Stimulated activated CD8-positive, alpha-beta memory T cell treated with anti-CD3 and anti-CD28 coated beads, Interleukin-2, amount 100 ng/mL, for 48 hours (primary cell): ENCODE data around the gene GSTM5.
A peak's percentile ranks its signal among the peaks of the same experiment; 100 is the strongest.
"Not testable (repeated sequence)": the region's sequence is repeated elsewhere in the genome, so short reads cannot be mapped to it uniquely, and the experiment has no call there.

Source experiments
- DNase-seq, 2 donors: peaks; one replicate each; pipeline ENCODE4 v3.0.0-alpha.2; 2020; ENCODE audit warnings: low read depth in 2 of 2

Gene GSTM5

DNA sequence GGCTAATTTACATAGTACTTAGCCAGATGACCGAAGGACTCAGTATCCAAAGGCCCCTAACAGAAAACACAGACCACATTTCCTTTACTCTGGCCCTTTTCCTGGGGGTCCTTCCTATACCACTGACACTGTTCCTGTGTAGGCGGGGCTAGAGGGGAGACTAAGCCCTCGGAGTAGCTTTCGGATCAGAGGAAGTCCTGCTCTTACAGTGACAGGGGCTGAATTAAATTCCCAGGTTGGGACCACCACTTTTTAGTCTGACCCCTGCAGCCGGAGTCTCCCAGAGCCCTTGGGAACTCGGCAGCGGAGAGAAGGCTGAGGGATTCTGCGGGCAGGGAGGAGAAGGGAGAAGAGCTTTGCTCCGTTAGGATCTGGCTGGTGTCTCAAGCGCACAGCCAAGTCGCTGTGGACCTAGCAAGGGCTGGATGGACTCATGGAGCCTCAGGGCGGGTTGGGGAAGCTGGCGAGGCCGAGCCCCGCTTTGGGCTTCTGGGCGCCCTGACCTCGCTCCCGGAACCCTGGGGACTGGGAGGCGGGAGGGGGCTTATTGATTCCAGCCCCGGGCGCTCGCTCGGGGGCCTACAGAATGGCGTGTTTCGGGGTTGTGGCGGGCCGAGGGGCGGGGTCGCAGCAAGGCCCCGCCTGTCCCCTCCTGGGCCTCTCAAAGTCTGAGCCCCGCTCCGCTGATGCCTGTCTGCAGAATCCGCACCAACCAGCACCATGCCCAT lies at the start of gene GSTM5:
TSS of gene GSTM5 (plus strand) at position 659 of the 728 bp plus-strand sequence. CDS start at position 721, 62 bp downstream.
- DNase-seq = not testable (repeated sequence)

DNA sequence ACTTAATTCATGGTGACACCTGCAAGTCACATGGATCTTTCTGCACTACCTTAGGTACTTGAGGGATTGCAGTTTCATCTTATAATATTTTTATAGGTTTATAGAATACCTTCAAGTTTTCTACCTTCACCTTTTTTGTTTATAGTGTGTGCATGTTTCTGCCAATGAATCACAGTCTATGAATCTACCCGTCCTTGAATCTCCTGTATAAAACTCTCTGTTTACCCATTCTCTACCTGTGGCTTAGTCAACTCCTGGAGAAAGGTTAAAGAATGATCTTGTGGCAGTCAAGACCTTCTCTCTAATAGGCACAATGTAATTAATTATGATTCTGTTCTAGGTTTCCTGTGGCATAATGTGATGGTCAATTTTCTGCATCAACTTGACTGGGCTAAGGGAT lies 47.4 kb upstream of the GSTM5 start:
- DNase-seq = no peak

DNA sequence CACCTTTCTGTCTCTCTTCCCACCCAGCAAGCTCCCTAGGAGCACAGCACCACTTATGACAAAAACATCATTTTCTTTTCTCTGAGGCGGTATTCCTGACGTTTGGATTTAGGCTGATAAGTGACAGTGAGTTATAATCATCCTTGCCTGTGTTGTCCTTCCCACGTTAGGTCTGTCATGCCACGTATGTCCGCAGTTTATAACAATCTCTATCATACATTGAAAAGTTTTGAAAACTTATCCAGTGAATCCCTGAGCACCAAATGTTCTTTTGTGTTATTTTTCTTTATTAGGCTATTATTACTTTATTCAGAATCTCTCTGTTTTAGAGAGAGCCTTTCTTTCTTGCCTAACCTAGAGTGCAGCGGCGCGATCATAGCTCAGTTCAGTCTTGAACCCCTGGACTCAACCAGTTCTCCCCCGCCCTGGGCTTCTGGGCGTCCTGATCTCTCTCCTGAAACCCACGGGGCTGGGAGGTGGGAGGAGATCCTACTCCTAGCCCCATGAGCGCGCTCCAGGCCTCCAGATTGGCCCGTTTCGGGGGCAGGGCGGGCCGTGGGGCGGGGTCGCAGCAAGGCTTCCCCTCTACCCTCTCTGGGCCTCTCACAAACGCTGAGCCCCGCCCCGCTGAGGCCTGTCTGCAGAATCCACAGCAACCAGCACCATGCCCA lies 44.5 kb upstream of the GSTM5 start, which contains the start of gene GSTM2:
TSS of gene GSTM2 (plus strand) at position 606 of the 671 bp plus-strand sequence. CDS start at position 665, 59 bp downstream.
- peak; percentile 74 to 76 for DNase-seq

DNA sequence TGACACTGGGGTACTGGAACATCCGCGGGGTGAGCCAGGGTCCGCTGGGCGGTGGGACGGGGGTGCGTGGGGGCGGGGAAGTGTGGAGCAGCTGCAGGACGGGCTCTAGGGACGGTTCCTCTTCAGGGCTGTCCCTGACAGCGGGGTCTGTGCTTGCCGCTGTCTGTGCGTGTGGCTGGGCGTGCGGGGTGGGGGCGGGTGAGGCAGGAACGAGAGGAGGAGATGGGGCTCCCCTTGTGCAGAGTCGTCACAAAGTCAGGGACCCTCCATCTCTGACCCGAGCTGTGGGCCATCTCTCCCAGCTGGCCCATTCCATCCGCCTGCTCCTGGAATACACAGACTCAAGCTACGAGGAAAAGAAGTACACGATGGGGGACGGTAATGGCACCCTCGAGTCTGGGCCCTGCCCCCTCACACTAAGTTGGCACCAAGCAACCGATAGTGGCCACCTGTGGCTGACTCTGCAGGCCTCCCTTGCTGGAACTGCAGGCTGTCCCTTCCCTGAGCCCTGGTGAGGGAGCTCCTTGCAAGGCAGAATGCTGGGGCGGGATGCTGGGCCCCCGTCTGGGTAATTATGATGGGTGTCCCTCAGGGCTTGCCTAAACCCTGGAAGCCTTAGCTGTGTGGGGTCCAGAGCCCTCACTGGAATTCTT lies 43.8 kb upstream of the GSTM5 start:
- DNase-seq = no peak

DNA sequence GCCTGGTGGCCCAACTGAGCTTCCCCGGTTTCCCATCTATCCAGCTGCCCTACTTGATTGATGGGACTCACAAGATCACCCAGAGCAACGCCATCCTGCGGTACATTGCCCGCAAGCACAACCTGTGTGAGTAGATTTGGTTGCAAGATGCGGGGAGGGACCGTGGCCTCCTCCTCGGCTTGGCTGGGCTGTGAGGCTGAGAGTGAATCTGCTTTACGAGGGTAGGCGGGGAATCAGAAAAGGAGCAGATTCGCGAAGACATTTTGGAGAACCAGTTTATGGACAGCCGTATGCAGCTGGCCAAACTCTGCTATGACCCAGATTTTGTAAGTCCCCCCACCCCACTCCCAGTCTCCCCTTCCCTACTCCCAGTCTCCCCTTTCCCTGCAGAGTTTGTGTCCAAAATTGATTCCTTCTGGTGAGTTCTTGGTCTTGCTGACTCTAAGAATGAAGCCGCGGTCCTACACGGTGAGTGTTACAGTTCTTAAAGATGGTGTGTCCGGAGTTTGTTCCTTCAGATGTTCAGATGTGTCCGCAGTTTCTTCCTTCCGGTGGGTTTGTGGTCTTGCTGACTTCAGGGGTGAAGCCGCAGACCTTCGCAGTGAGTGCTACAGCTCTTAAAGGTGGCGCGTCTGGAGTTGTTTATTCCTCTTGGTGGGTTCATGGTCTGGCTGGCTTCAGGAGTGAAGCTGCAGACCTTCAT lies 42.7 kb upstream of the GSTM5 start:
- DNase-seq = no peak

DNA sequence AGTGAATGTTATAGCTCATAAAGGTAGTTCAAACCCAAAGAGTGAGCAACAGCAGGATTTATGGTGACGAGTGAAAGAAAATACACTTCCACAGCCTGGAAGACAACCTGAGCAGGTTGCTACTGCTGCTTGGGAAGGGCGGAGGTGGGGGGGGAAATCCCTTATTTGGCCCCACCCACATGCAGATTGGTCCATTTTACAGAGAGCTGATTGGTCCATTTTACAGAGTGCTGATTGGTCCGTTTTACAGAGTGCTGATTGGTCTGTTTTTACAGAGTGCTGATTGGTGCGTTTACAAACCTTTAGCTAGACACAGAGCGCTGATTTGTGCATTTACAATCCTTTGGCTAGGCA lies 42.1 kb upstream of the GSTM5 start:
- DNase-seq = not testable (repeated sequence)

DNA sequence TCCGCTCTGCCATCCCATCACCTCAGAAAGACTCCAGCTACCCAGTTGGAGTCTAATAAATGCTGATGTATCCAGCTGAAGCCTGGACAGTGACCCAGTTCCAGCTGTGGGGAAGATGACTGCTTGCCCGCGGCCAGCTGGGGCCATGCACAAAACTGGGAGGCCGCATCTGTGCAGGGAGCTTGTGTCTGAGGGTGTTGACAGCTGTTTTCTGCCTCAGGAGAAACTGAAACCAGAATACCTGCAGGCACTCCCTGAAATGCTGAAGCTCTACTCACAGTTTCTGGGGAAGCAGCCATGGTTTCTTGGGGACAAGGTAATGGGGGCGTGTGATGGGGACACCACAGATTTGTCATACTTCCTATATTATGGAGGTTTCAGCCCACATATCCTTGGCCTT lies 41.0 kb upstream of the GSTM5 start:
- no peak for DNase-seq

DNA sequence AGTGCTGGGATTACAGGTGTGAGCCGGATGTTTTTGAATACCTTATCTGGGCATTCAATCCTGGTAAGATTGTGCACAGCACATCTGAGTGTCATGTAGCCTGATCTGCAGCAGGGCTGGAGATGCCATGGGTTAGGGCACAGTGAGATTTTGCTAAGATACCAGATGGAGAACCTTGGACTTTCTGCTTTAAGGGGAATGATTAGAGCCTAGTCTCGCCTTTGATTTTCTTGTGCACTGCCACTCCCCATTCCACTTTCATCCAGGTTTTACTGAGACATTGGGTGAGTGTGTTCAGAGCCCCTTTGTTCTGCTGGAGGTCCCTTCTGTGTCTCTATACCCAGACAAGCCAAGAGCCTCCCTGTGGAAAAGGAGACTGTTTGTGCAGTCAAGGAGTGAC lies 38.2 kb upstream of the GSTM5 start:
- not testable (repeated sequence) for DNase-seq

DNA sequence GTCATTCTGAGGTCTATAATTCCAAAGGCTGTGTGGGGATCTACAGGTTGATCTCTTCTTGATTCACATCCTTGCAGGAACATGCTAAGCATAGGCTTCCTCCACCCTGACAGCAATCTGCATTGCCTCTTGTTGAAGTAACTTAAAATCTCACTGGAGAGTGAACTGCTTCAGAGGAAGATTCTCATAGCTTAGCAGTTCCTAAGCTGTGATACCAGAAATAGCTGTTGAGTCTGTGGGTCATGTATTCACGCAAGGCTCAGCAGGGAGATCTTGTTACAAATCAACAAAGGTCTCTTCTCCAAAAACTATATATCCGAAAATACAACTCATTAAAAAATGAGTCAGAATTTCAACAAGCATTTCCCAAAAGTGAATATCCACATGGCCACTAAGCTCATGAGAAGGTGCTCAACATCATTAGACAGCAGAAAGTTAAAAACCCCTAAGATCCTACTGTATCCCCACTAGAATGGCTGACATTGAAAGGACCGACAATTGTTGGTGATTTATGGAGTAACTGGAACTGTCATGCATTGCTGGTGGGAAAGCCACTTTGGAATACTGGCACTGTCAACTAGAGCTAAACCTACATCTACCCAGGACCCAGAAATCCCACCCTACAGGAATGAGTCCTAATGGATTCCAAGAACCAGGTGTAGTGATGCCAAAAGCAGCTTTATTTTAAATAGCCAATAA lies 35.2 kb upstream of the GSTM5 start:
- not testable (repeated sequence) for DNase-seq

DNA sequence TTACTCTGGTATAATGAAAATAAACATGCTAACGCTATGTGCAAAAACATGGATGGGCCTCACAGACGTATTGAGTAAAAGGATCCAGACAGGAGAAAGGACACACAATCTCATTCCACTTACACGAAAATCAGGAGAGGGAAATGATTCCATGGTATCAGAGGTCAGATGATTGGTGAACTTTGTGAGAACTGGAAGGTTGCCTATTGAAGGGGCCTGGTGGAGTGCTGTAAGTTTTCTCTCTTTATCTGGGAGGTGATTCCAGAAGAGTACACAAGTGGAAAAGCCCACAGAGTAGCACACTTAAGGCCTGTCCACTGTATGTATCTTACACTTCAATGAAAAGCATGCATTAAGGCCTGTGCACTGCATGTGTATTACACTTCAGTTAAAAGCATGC lies 34.6 kb upstream of the GSTM5 start:
- no peak for DNase-seq

DNA sequence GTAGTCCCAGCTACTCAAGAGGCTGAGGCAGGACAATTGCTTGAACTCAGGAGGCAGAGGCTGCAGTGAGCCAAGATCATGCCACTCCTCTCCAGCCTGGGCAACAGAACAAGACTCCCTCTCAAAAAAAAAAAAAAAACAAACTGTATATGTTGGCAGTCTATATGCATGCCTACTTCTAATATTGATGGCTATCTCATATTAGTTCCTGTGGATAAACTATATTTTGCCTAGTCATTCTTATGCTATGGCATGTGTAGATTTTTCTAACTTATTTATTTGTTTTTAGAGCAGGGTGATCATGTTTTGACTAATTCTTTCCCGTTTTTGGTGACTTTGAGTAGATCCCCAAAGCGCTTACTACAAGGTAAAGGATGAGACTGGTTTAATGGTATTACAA lies 33.4 kb upstream of the GSTM5 start:
- not testable (repeated sequence) for DNase-seq

DNA sequence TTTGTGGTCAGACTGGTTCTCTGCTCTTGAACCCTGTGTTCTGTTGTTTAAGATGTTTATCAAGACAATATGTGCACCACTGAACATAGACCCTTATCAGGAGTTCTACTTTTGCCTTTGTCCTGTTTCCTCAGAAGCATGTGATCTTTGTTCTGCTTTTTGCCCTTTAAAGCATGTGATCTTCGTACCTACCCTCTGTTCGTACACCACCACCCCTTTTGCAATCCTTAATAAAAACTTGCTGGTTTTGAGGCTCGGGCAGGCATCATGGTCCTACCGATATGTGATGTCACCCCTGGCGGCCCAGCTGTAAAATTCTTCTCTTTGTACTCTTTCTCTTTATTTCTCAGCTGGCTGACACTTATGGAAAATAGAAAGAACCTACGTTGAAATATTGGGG lies 27.3 kb upstream of the GSTM5 start:
- not testable (repeated sequence) for DNase-seq

DNA sequence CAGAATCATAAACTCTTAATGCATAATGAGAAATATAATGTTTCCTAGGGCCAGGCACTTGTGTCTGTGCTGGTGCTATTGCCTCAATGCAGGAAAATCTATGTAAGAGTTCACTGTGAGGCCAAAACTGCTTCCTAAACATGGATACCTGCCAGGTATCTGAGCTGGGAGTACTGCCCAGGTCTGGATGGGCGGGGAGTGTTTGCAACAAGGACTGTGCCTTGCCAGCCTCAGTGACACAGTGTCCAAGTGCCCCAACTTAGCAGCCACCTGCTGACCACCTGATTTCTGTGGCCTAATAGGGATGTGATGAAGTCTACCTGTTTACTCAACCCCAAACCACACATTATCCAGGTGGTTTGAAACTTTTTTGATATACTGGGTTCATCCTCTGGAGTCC lies 26.7 kb upstream of the GSTM5 start:
- DNase-seq = not testable (repeated sequence)

DNA sequence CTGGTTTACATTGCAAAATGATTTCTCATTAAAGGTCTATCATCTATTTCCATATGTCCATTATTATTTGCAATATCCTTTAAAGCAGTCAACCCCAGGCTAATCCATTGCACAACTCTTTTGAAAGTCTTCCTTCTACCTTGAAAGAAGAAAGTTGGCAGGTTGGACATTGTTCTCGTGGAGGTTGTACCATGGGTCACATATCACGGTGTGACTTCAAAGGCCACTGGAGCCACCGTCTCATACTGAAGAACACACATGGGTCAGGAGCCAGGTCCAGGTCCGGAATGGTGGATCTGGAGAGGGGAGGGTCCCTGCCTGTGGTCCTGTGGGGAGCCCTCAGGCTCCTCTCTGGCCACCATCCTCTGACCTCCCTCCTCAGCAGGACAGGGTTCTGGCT lies 26.2 kb upstream of the GSTM5 start:
- DNase-seq = not testable (repeated sequence)

DNA sequence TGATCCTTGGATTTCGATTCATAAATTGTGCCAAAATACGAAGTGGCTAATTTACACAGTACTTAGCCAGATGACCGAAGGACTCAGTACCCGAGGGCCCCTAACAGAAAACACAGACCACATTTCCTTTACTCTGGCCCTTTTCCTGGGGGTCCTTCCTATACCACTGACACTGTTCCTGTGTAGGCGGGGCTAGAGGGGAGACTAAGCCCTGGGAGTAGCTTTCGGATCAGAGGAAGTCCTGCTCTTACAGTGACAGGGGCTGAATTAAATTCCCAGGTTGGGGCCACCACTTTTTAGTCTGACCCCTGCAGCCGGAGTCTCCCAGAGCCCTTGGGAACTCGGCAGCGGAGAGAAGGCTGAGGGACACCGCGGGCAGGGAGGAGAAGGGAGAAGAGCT lies 24.9 kb upstream of the GSTM5 start:
- not testable (repeated sequence) for DNase-seq

DNA sequence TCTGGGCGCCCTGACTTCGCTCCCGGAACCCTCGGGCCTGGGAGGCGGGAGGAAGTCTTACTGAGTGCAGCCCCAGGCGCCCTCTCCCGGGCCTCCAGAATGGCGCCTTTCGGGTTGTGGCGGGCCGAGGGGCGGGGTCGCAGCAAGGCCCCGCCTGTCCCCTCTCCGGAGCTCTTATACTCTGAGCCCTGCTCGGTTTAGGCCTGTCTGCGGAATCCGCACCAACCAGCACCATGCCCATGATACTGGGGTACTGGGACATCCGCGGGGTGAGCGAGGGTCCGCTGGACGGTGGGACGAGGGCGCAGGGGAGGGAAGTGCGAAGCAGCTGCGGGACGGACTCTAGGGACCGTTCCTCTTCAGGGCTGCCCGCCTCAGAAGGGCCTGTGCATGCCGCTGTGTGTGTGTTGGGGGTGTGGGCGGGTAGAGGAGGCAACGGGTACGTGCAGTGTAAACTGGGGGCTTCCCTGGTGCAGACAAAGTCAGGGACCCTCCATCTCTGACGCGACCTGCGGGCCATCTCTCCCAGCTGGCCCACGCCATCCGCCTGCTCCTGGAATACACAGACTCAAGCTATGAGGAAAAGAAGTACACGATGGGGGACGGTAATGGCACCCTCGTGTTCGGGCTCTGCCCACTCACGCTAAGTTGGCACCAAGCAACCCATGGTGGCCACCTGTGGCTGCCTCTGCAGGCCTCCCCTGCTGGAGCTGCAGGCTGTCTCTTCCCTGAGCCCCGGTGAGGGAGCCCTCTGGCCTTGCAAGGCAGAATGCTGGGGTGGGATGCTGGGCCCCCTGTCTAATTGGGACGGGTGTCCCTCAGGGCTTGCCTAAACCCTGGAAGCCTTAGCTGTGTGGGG lies 24.2 kb upstream of the GSTM5 start, which contains the start of gene GSTM1:
TSS of gene GSTM1 (plus strand) at position 177 of the 859 bp plus-strand sequence. CDS start at position 234, 57 bp downstream.
- DNase-seq = peak in 1 of 2 donors; percentile 71

DNA sequence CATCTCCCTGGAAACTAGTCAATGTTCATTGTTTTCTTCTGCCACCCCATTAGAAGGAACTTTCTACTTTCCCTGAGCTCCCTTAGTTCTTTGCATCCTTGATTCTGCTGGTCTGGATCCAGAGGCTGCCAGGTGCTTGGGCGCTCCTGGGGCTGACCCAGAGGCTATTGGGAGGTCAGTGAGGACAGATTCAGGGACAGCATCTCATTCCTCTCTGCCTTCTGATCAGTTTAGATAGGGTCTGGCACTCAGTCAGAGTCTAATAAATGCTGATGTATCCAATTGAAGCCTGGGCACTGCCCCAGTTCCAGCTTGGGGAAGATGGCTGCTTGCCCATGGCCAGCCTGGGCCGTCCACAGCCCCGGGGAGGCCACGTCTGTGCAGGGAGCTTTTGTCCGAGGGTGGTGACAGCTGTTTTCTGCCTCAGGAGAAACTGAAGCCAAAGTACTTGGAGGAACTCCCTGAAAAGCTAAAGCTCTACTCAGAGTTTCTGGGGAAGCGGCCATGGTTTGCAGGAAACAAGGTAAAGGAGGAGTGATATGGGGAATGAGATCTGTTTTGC lies 22.1 kb upstream of the GSTM5 start:
- no peak for DNase-seq

DNA sequence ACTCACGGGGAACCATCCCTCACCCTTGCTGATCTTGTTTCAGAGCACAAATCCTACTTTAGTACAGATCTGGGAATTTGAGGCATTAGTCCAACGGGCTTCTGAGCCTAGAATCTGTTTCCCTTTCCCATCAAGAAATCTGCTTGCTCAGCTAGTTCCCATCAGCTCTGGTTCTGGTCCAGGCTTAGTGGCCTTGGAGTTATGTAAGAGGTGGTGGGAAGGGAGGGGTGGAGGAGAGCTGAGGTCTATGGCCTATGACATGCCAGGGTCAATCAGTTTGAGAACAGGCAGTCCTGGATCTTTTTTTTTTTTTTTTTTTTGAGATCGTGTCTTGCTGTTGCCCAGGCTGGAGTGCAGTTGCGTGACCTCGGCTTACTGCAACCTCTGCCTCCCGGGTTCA lies 20.3 kb upstream of the GSTM5 start:
- no peak for DNase-seq

DNA sequence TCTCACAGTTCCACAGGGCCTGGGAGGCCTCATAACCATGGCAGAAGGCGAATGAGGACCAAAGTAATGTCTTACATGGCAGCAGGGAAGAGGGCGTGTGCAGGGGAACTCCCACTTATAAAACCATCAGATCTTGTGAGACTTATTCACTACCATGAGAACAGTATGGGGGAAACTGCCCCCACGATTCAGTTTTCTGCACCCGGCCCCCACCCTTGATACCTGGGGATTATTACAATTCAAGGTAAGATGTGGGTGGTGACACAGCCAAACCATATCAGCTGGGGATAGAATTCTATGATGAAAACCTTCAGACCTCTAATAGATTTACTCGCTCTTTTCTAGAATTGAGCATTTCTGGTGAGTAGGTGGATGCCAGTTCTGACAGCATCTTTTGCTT lies 17.7 kb upstream of the GSTM5 start:
- not testable (repeated sequence) for DNase-seq

DNA sequence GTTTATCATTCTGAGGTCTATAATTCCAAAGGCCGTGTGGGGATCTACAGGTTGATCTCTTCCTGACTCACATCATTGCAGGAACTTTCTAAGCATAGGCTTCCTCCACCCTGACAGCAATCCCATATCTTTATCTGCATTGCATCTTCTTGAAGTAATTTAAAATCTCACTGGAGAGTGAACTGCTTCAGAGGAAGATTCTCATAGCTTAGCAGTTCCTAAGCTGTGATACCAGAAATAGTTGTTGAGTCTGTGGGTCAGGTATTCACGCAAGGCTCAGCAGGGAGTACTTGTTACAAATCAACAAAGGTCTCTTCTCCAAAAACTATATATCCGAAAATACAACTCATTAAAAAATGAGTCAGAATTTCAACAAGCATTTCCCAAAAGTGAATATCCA lies 16.9 kb upstream of the GSTM5 start:
- not testable (repeated sequence) for DNase-seq
